Measurements from ENCODE around the gene SRMS. TPM values are rescaled to one million over a fixed set of nuclear protein-coding genes. Genes with fewer than 3 reads are reported as not detected.

SRMS gene
- total RNA-seq, 1 donor from 2014 or later, result not detected

- H3K4me3 ChIP-seq, result no peak overlapping the region
- intact Hi-C loops (cut with DNase I), result no loop called here
- peaks cover 22% of the 10 kb centered on the region for H3K4me1 ChIP-seq
- ATAC-seq (peak; percentile 3 to 34), DNase-seq (no peak)
- H3K27me3 ChIP-seq (ENCODE audit: low read depth), result peaks cover 72% of the 10 kb centered on the region
- H3K27ac ChIP-seq, result no peak overlapping the region
- no peaks in the 10 kb centered on the region for H3K9me3 ChIP-seq
- TF ChIP-seq, protein P1, sequence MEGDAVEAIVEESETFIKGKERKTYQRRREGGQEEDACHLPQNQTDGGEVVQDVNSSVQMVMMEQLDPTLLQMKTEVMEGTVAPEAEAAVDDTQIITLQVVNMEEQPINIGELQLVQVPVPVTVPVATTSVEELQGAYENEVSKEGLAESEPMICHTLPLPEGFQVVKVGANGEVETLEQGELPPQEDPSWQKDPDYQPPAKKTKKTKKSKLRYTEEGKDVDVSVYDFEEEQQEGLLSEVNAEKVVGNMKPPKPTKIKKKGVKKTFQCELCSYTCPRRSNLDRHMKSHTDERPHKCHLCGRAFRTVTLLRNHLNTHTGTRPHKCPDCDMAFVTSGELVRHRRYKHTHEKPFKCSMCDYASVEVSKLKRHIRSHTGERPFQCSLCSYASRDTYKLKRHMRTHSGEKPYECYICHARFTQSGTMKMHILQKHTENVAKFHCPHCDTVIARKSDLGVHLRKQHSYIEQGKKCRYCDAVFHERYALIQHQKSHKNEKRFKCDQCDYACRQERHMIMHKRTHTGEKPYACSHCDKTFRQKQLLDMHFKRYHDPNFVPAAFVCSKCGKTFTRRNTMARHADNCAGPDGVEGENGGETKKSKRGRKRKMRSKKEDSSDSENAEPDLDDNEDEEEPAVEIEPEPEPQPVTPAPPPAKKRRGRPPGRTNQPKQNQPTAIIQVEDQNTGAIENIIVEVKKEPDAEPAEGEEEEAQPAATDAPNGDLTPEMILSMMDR (IDR thresholded peaks at IDR 0.05), result no peak
- H3K36me3 ChIP-seq, result no peaks in the 10 kb centered on the region
These were observed 49.3 kb downstream of the SRMS start for GRCh38 chr20:63497946-63498935.

- Histone ChIP-seq H3K27me3 (ENCODE audit: low read depth) (peaks cover 64% of the 10 kb centered on the region), H3K27ac (no peak overlapping the region), H3K4me3 (no peak overlapping the region), H3K36me3 (no peaks in the 10 kb centered on the region), H3K4me1 (peaks cover 22% of the 10 kb centered on the region), H3K9me3 (no peaks in the 10 kb centered on the region)
- intact Hi-C loops (cut with DNase I), result no loop called here
- DNase-seq (no peak), ATAC-seq (no peak)
- TF ChIP-seq, protein P1 (IDR thresholded peaks at IDR 0.05), result no peak
These were observed 50.2 kb downstream of the SRMS start for GRCh38 chr20:63497138-63497945.

DNA sequence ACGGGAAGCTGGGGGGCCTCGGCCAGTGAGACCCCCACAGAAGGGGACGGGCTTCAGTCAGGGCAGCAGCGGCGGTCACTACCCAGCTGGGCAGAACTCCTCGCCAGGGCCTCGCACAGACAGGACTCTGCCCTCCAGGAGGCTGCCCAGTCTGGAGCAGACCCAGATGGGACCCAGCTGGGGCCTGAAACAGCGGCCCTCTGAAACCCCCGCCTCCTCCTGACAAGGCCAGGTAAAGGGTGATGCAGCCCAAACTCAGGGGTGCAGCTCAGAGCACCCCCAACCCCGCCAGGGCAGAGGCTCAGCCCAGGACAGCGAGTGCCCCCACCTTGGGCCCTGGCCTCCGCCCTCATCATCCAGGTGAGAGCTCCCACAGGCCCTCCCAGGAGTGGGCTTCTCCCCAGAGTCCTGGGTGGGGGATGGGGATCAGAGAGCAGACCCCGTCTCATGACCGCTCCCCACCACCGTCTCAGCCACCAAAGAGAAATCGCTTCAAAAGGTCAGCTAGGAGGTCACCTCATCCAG, 50.9 kb downstream of the SRMS start:
- DNase-seq (no peak), ATAC-seq (peak in 1 of 2 donors; percentile 13)
- H3K27ac ChIP-seq, result no peak overlapping the region
- TF ChIP-seq, protein P1 (IDR thresholded peaks at IDR 0.05), result no peak
- intact Hi-C loops (cut with DNase I), result no loop called here
- peaks cover 22% of the 10 kb centered on the region for H3K4me1 ChIP-seq
- H3K36me3 ChIP-seq, result no peaks in the 10 kb centered on the region
- peaks cover 57% of the 10 kb centered on the region for H3K27me3 ChIP-seq (ENCODE audit: low read depth)
- H3K4me3 ChIP-seq, result peak overlapping the region; percentile 48
- no peaks in the 10 kb centered on the region for H3K9me3 ChIP-seq

DNA sequence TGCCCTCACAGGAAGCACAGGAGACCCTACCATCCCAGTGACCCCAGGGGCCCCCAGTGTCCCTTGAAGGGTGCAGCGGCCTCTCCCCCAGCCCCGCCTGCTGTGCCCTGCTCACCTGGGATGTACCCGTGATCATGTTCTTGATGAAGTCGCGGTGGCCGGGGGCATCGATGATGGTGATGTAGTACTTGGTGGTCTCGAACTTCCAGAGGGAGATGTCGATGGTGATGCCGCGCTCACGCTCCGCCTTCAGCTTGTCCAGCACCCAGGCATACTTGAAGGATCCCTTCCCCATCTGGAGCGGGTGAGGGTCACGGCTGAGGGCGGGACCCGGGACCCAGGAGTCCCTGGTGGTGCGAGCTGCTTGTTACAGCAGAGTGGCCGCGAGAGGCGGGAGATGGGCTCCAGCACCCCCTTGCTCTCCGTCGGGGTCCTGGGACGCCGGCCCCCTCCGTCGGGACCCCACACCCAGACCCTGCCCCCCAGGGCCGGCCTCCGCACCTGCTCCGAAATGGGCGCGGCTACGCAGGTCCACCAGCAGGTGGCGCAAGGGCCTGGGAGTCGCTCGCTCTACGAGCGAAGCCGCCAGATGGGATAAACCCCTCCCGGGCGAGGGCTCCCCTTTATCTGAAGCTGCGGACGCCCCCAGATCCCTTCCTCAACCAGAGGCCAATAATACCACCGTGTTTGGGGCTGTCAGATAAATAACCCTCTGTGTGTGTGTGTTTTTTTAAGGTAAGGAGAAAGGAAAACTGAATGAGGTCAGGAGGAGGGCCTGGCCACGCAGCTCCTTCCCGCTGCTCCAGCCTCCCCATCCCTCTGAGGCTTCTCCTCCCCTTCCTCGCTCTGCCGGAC, 51.6 kb downstream of the SRMS start:
- intact Hi-C loops (cut with DNase I), result no loop called here
- Histone ChIP-seq H3K4me1 (peaks cover 22% of the 10 kb centered on the region), H3K4me3 (peak overlapping the region; percentile 48), H3K27ac (no peak overlapping the region), H3K9me3 (no peaks in the 10 kb centered on the region), H3K27me3 (ENCODE audit: low read depth) (peaks cover 58% of the 10 kb centered on the region), H3K36me3 (no peaks in the 10 kb centered on the region)
- DNase-seq (peak; percentile 83), ATAC-seq (peak; percentile 64 to 81)
- TF ChIP-seq, protein P1 (IDR thresholded peaks at IDR 0.05), result peak; percentile 96
